ENCODE results near the gene CCDC3. TPM values are rescaled to one million over a fixed set of nuclear protein-coding genes. Genes with fewer than 3 reads are reported as not detected.

Gene CCDC3
- not detected for polyA plus RNA-seq (2012; ENCODE audit: insufficient read length, low read depth)

- TF ChIP-seq REST (IDR thresholded peaks at IDR 0.05; ENCODE audit: insufficient read depth in 1 of 2, low read depth in 2 of 2, low read length in 2 of 2) = no peak
- TF ChIP-seq POLR2AphosphoS5 (IDR thresholded peaks at IDR 0.05; ENCODE audit: low read depth, low read length) = no peak
Measured at GRCh38 chr10:13001041-13001886, at the start of gene CCDC3. TSS of gene CCDC3 (minus strand) at chr10:13001713. CDS start at chr10:13001570, 143 bp downstream.

- TF ChIP-seq POLR2AphosphoS5 (IDR thresholded peaks at IDR 0.05; ENCODE audit: low read depth, low read length) = no peak
- TF ChIP-seq REST (IDR thresholded peaks at IDR 0.05; ENCODE audit: insufficient read depth in 1 of 2, low read depth in 2 of 2, low read length in 2 of 2) = no peak
- TF ChIP-seq TAF1 (IDR thresholded peaks at IDR 0.05; ENCODE audit: borderline replicate concordance, insufficient read depth, low read length) = no peak
- TF ChIP-seq FOXP2 (optimal IDR thresholded peaks at IDR 0.05; ENCODE audit: borderline replicate concordance, extremely low read depth, extremely low read length, insufficient read depth) = no peak
- no peak for TF ChIP-seq SIN3A (IDR thresholded peaks at IDR 0.05; ENCODE audit: borderline replicate concordance, insufficient read depth, low read length)
Measured at GRCh38 chr10:13051126-13051694, 49.7 kb upstream of the CCDC3 start.

GRCh38 chr10:13049774-13050420 is 48.4 kb upstream of the CCDC3 start:
- TF ChIP-seq FOXP2 (optimal IDR thresholded peaks at IDR 0.05; ENCODE audit: borderline replicate concordance, extremely low read depth, extremely low read length, insufficient read depth) = no peak
- no peak for TF ChIP-seq TAF1 (IDR thresholded peaks at IDR 0.05; ENCODE audit: borderline replicate concordance, insufficient read depth, low read length)
- TF ChIP-seq POLR2AphosphoS5 (IDR thresholded peaks at IDR 0.05; ENCODE audit: low read depth, low read length) = no peak
- no peak for TF ChIP-seq SIN3A (IDR thresholded peaks at IDR 0.05; ENCODE audit: borderline replicate concordance, insufficient read depth, low read length)
- no peak for TF ChIP-seq REST (IDR thresholded peaks at IDR 0.05; ENCODE audit: insufficient read depth in 1 of 2, low read depth in 2 of 2, low read length in 2 of 2)

- no peak for TF ChIP-seq POLR2AphosphoS5 (IDR thresholded peaks at IDR 0.05; ENCODE audit: low read depth, low read length)
Measured at GRCh38 chr10:13048762-13049161, 47.2 kb upstream of the CCDC3 start.

- TF ChIP-seq REST (IDR thresholded peaks at IDR 0.05; ENCODE audit: insufficient read depth in 1 of 2, low read depth in 2 of 2, low read length in 2 of 2) (no peak), POLR2AphosphoS5 (IDR thresholded peaks at IDR 0.05; ENCODE audit: low read depth, low read length) (no peak), TAF1 (IDR thresholded peaks at IDR 0.05; ENCODE audit: borderline replicate concordance, insufficient read depth, low read length) (no peak), SIN3A (IDR thresholded peaks at IDR 0.05; ENCODE audit: borderline replicate concordance, insufficient read depth, low read length) (no peak), FOXP2 (optimal IDR thresholded peaks at IDR 0.05; ENCODE audit: borderline replicate concordance, extremely low read depth, extremely low read length, insufficient read depth) (no peak)
Measured at GRCh38 chr10:13047529-13048206, 46.2 kb upstream of the CCDC3 start.

Measured in PFSK-1 (cell line).